PC-9 (cell line): ENCODE results near the gene ORAI3. TPM values are rescaled to one million over a fixed set of nuclear protein-coding genes. Genes with fewer than 3 reads are reported as not detected.

Source experiments
- BruUV-seq: library from RNA; stranded (reverse); fragments of 400-500 nt; replicated peaks from 2 replicates; lab custom pipeline; 2021; lab: Mats Ljungman, UMichigan
- CTCF ChIA-PET: fragments of 300-600 bp; sonication (Branson Sonifier 250); formaldehyde crosslinking; loops from one replicate; lab custom pipeline; 2022; ENCODE audit warnings: antibody characterized with exemption; lab: Charles Lee
- POLR2A ChIA-PET: fragments of 300-600 bp; sonication (Branson Sonifier 250); formaldehyde crosslinking; loops from one replicate; lab custom pipeline; 2022; ENCODE audit warnings: antibody characterized with exemption; ENCODE audit not compliant: unreplicated experiment; lab: Charles Lee
- DNase-seq, 2 experiments: peaks; one replicate each; pipeline versions ENCODE4 v3.0.0 to v3.0.0-alpha.2; 2015 to 2022; ENCODE audit warnings: mixed read lengths in 1 of 2
- H2AFZ ChIP-seq: fragments of 200-600 bp; sonication (generic); 2 replicates; pipeline ENCODE4 v1.8.1; 2017; ENCODE audit warnings: antibody characterized with exemption
- H3F3A ChIP-seq: fragments of 200-600 bp; sonication (generic); 2 replicates; pipeline ENCODE4 v1.8.1; 2017; ENCODE audit warnings: antibody characterized with exemption, mild to moderate bottlenecking, low read depth; ENCODE audit not compliant: insufficient read depth
- H3K27ac ChIP-seq: fragments of 200-600 bp; sonication (generic); 2 replicates; pipeline ENCODE4 v1.6.1; 2016; ENCODE audit warnings: mixed run types
- H3K27me3 ChIP-seq: fragments of 200-600 bp; sonication (generic); 2 replicates; pipeline ENCODE4 v1.6.1; 2016; ENCODE audit warnings: low read depth, mixed run types; ENCODE audit not compliant: insufficient read depth
- H3K36me3 ChIP-seq: fragments of 200-600 bp; sonication (generic); 2 replicates; pipeline ENCODE4 v1.6.1; 2016; ENCODE audit warnings: low read depth, mixed run types
- H3K4me1 ChIP-seq: fragments of 200-600 bp; sonication (generic); replicated peaks from 2 replicates; pipeline ENCODE4 v1.6.1; 2016; ENCODE audit warnings: mixed run types; ENCODE audit not compliant: insufficient read depth
- H3K4me2 ChIP-seq: fragments of 200-600 bp; sonication (generic); 2 replicates; pipeline ENCODE4 v1.6.1; 2017; ENCODE audit warnings: mixed run types
- H3K4me3 ChIP-seq: fragments of 200-600 bp; sonication (generic); 2 replicates; pipeline ENCODE4 v1.6.1; 2016; ENCODE audit warnings: mixed run types
- H3K79me2 ChIP-seq: fragments of 200-600 bp; sonication (generic); 2 replicates; pipeline ENCODE4 v1.6.1; 2017; ENCODE audit warnings: low read depth, mixed run types
- H3K9me2 ChIP-seq: fragments of 200-600 bp; sonication (generic); 2 replicates; pipeline ENCODE4 v1.8.1; 2017; ENCODE audit warnings: mild to moderate bottlenecking; ENCODE audit not compliant: insufficient read depth
- H3K9me3 ChIP-seq: fragments of 200-600 bp; sonication (generic); 2 replicates; pipeline ENCODE4 v1.8.1; 2016; ENCODE audit warnings: low read depth; ENCODE audit not compliant: insufficient read depth
- H4K20me1 ChIP-seq: fragments of 200-600 bp; sonication (generic); 2 replicates; pipeline ENCODE4 v1.8.1; 2017; ENCODE audit not compliant: insufficient read depth
- EZH2 ChIP-seq: fragments of 200-600 bp; sonication (generic); IDR thresholded peaks from 2 replicates; pipeline ENCODE4 v1.8.0; 2017; ENCODE audit warnings: antibody characterized with exemption, low read depth
- intact Hi-C: fragments of 100-400 bp; cut with micrococcal nuclease; formaldehyde crosslinking; loops from one replicate; pipeline ENCODE4 v1.10.0; 2022; ENCODE audit not compliant: unreplicated experiment
- total RNA-seq: library from RNA; stranded (reverse); gene quantifications from 2 replicates; pipeline ENCODE4 v1.2.3, GENCODE V29; 2021
- TF ChIP-seq, protein P1 (sequence below): fragments of 200-600 bp; sonication (generic); conservative IDR thresholded peaks from 2 replicates; pipeline ENCODE4 v1.6.1; 2017; ENCODE audit warnings: mixed run types, antibody characterized with exemption, mild to moderate bottlenecking, moderate library complexity

The ORAI3 gene
- total RNA-seq, 1 experiment from 2014 or later: 43.5 TPM

DNA sequence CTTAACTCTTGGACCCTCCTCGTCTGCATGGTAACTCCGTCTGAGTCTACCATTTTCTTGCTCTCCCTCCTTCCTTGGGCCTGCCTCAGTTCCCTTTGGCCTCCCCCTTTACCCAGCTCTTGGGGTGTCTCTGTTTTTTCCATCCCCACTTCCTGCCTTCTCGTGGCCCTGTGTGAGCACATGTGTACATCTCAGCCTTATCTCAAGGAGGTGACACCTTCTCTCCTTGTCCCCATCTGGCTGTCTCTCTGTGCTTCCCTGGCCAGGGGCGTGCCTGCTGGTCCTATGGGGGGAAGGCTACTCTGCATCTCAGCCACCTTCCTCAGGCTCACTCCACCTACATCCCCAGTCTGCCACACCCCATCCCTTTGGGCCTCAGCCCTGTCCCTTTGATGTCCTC is 45.9 kb upstream of the ORAI3 start:
- H3K27ac ChIP-seq: no peak overlapping the region
- peak overlapping the region; percentile 92; the same call in 1 of the 2 replicates for H2AFZ ChIP-seq

GRCh38 chr16:30903596-30903995 is 45.3 kb upstream of the ORAI3 start:
- CTCF ChIA-PET: no interaction called here
- Histone ChIP-seq H3K4me1 (0 out of 2 replicates have a peak, but pooled peaks cover 12% of the 10 kb centered on the region), H3K79me2 (no peaks in the 10 kb centered on the region), H3K9me2 (no peaks in the 10 kb centered on the region), H3K4me3 (no peak overlapping the region), H3K4me2 (no peak overlapping the region), H3K9me3 (no peaks in the 10 kb centered on the region), H3K27ac (no peak overlapping the region), H2AFZ (no peak overlapping the region), H3F3A (peaks cover 39% of the 10 kb centered on the region; the same call in 1 of the 2 replicates), H3K27me3 (no peaks in the 10 kb centered on the region), H3K36me3 (no peaks in the 10 kb centered on the region), H4K20me1 (no peaks in the 10 kb centered on the region)
- no peak for TF ChIP-seq EZH2
- TF ChIP-seq, protein P1, sequence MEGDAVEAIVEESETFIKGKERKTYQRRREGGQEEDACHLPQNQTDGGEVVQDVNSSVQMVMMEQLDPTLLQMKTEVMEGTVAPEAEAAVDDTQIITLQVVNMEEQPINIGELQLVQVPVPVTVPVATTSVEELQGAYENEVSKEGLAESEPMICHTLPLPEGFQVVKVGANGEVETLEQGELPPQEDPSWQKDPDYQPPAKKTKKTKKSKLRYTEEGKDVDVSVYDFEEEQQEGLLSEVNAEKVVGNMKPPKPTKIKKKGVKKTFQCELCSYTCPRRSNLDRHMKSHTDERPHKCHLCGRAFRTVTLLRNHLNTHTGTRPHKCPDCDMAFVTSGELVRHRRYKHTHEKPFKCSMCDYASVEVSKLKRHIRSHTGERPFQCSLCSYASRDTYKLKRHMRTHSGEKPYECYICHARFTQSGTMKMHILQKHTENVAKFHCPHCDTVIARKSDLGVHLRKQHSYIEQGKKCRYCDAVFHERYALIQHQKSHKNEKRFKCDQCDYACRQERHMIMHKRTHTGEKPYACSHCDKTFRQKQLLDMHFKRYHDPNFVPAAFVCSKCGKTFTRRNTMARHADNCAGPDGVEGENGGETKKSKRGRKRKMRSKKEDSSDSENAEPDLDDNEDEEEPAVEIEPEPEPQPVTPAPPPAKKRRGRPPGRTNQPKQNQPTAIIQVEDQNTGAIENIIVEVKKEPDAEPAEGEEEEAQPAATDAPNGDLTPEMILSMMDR: no peak
- no TSS peak for BruUV-seq
- DNase-seq: no peak
- POLR2A ChIA-PET: no interaction called here
- intact Hi-C loops: loop anchor here (2.0 kb wide), 1 partner anchor 17 kb away; no protein-coding TSS in a partner anchor

More for the DNA sequence above, 45.9 kb upstream of the ORAI3 start:
- H3K4me1 ChIP-seq: 0 out of 2 replicates have a peak, but pooled peaks cover 12% of the 10 kb centered on the region
- BruUV-seq: TSS peak; percentile 4
- no peaks in the 10 kb centered on the region for H3K27me3 ChIP-seq
- peaks cover 36% of the 10 kb centered on the region; the same call in 1 of the 2 replicates for H3F3A ChIP-seq
- no peaks in the 10 kb centered on the region for H4K20me1 ChIP-seq
- H3K9me2 ChIP-seq: no peaks in the 10 kb centered on the region
- no peak overlapping the region for H3K4me3 ChIP-seq
- intact Hi-C loops: loop anchor here (2.0 kb wide), 1 partner anchor 18 kb away; no protein-coding TSS in a partner anchor
- POLR2A ChIA-PET: no interaction called here
- peak overlapping the region; percentile 79; the same call in 1 of the 2 replicates for H3K4me2 ChIP-seq
- TF ChIP-seq, protein P1: no peak
- no peak for TF ChIP-seq EZH2
- no peak for DNase-seq
- no peaks in the 10 kb centered on the region for H3K79me2 ChIP-seq
- H3K36me3 ChIP-seq: no peaks in the 10 kb centered on the region
- CTCF ChIA-PET: no interaction called here
- no peaks in the 10 kb centered on the region for H3K9me3 ChIP-seq

- Histone ChIP-seq H3K27ac (no peak overlapping the region), H3K27me3 (no peaks in the 10 kb centered on the region), H2AFZ (no peak overlapping the region), H3K4me3 (no peak overlapping the region), H3K4me1 (0 out of 2 replicates have a peak, but pooled peaks cover 12% of the 10 kb centered on the region), H4K20me1 (no peaks in the 10 kb centered on the region), H3K9me2 (no peaks in the 10 kb centered on the region), H3K36me3 (no peaks in the 10 kb centered on the region), H3F3A (peaks cover 39% of the 10 kb centered on the region; the same call in 1 of the 2 replicates), H3K79me2 (no peaks in the 10 kb centered on the region), H3K4me2 (no peak overlapping the region), H3K9me3 (no peaks in the 10 kb centered on the region)
- TF ChIP-seq, protein P1: no peak
- TF ChIP-seq EZH2: no peak
- intact Hi-C loops: no loop called here
- CTCF ChIA-PET: no interaction called here
- BruUV-seq: no TSS peak
- POLR2A ChIA-PET: interaction anchor here (0.7 kb wide), 1 partner anchor 31 kb away, joined by 7 read pairs; no protein-coding TSS in a partner anchor
- DNase-seq: no peak
Observed at GRCh38 chr16:30904114-30904780, 44.6 kb upstream of the ORAI3 start.
